GM12892 (cell line): Measurements from ENCODE around the gene ZNRD2.

Source experiments
- POLR2A ChIP-seq: IDR thresholded peaks from 2 replicates; pipeline ENCODE4 v1.6.1; 2011; ENCODE audit warnings: low read depth, low read length, control low read depth
- POLR2AphosphoS5 ChIP-seq: IDR thresholded peaks from 2 replicates; pipeline ENCODE4 v1.6.1; 2011; ENCODE audit warnings: low read depth, low read length, control low read depth
- TAF1 ChIP-seq: IDR thresholded peaks from 2 replicates; pipeline ENCODE4 v1.6.1; 2011; ENCODE audit warnings: low read depth, mild to moderate bottlenecking, control low read depth, low read length, borderline replicate concordance

DNA sequence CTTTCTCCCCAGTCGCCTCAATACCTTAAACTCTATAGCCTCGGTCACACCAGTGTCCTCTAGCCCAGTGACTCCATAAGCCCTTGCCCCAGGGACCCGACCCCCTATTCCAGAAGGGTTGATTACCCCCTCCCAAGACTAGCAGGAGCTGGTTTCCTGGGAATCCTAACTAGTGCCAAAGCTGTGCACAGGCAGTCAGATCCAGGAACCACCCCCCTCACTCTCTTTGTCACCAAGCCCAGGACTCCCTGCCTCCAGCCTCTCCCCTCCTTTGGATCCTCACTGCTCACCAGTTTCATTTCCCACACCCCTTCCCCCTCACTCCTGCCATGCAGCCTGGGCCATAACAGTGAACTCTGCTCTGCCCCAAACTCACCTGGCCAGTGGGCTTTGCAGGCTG is 21.9 kb upstream of the ZNRD2 start:
- TF ChIP-seq POLR2A (no peak), TAF1 (no peak), POLR2AphosphoS5 (no peak)
